Heart left ventricle (tissue), 13 donors: Measurements from ENCODE around the gene PHOSPHO1.

ENCODE experiments used
- CTCF ChIP-seq, 12 donors: fragments of 200-600 bp; sonication (generic) in 4 of 12; IDR thresholded peaks; one replicate each; pipeline versions ENCODE4 v1.5.0 to v1.8.0; 2018 to 2022; ENCODE audit warnings: antibody characterized with exemption in 12 of 12, mild to moderate bottlenecking in 5 of 12
- POLR2A ChIP-seq, 2 donors: fragments of 450-650 bp; IDR thresholded peaks; one replicate each; pipeline ENCODE4 v1.6.1; 2017; ENCODE audit warnings: antibody characterized with exemption in 2 of 2, mild to moderate bottlenecking in 2 of 2, moderate library complexity in 2 of 2
- donor health status: ischemic (EF 13 %, LVEDD 7.1; RV severe dilation, severe dysfunction).
- donor health status: DM: no; HTN: yes; CAD: no.
- donor health status: DM: no; HTN: no; CAD: no.
- donor health status: ischemic (EF 25% LVEDD 6.9; RV normal size, moderate dysfunction).
- donor health status: ischemic (EF 25% LVEDD 5.7; RV mildly dilated, moderate dysfunction).
- donor health status: ischemic (EF 35%, LVEDD 5.7; RV mildly dilated, moderate dysfunction).
- donor health status: nonischemic (EF 11% LVEDD 7.7; RV severe dilation, severe dysfunction).
- donor health status: DM: yes; HTN: yes; CAD: no.
- donor health status: PGD.
- donor health status: ischemic (EF 29% LVEDD 5.4; RV normal size, mild dysfunction).
- donor health status: nonischemic (EF 23%, LVEDD 6.1; RV moderate dilation, normal function).

- TF ChIP-seq POLR2A (IDR thresholded peaks at IDR 0.05), result no peak
- TF ChIP-seq CTCF (IDR thresholded peaks at IDR 0.05), result no peak
These were observed 27.8 kb upstream of the PHOSPHO1 start for GRCh38 chr17:49258394-49258793.
